HuH-7.5 (cell line): Measurements from ENCODE around the gene RPTOR.

ENCODE experiments used
- DNase-seq: peaks from one replicate; pipeline ENCODE4 v3.0.0; 2011; ENCODE audit warnings: low spot score

RPTOR gene

GRCh38 chr17:80848449-80849102 is 303.9 kb downstream of the RPTOR start:
- no peak for DNase-seq

GRCh38 chr17:80849119-80849518 is 304.5 kb downstream of the RPTOR start:
- no peak for DNase-seq

GRCh38 chr17:80850109-80850508 is 305.5 kb downstream of the RPTOR start:
- no peak for DNase-seq

- no peak for DNase-seq
Observed at GRCh38 chr17:80850817-80851216, 306.2 kb downstream of the RPTOR start.

GRCh38 chr17:80851277-80851925 is 306.8 kb downstream of the RPTOR start:
- no peak for DNase-seq

GRCh38 chr17:80852476-80853015 is 307.9 kb downstream of the RPTOR start:
- DNase-seq = no peak

- no peak for DNase-seq
Observed at GRCh38 chr17:80853076-80853475, 308.4 kb downstream of the RPTOR start.

GRCh38 chr17:80854220-80854619 is 309.6 kb downstream of the RPTOR start:
- no peak for DNase-seq

GRCh38 chr17:80855196-80855947 is 310.7 kb downstream of the RPTOR start:
- no peak for DNase-seq

GRCh38 chr17:80855948-80856862 is 311.6 kb downstream of the RPTOR start:
- DNase-seq = no peak

- no peak for DNase-seq
Observed at GRCh38 chr17:80856863-80857755, 312.5 kb downstream of the RPTOR start.

GRCh38 chr17:80857756-80858171 is 313.1 kb downstream of the RPTOR start:
- no peak for DNase-seq

- DNase-seq = no peak
Observed at GRCh38 chr17:80858301-80859001, 313.8 kb downstream of the RPTOR start.

GRCh38 chr17:80859002-80859941 is 314.6 kb downstream of the RPTOR start:
- DNase-seq = no peak

GRCh38 chr17:80860101-80860671 is 315.5 kb downstream of the RPTOR start:
- DNase-seq = no peak

GRCh38 chr17:80860703-80861417 is 316.2 kb downstream of the RPTOR start:
- no peak for DNase-seq

GRCh38 chr17:80861418-80861815 is 316.8 kb downstream of the RPTOR start:
- DNase-seq = no peak

- no peak for DNase-seq
Observed at GRCh38 chr17:80861892-80862291, 317.3 kb downstream of the RPTOR start.
